ENCODE results near the gene CEBPZOS.

The CEBPZOS gene

GRCh38 chr2:37196320-37197195 is at the start of gene CEBPZOS:
CEBPZOS (plus strand) TSS chr2:37196496; CDS start chr2:37199705, 3,209 bp downstream.
- Histone ChIP-seq H3K4me1 (ENCODE audit: control insufficient read depth, insufficient read depth, low read length) (no peaks in the 10 kb centered on the region), H3K4me3 (ENCODE audit: low read depth, low read length) (peak within 1 kb of the TSS; percentile 97), H3K9me3 (ENCODE audit: control insufficient read depth, insufficient read depth, low read depth, low read length) (no peaks in the 10 kb centered on the region), H3K27ac (ENCODE audit: extremely low read depth, low read depth, low read length) (peak within 1 kb of the TSS; percentile 84), H3K36me3 (ENCODE audit: control insufficient read depth in 2 of 2, insufficient read depth in 1 of 2, low read length in 2 of 2) (peaks cover 10 to 20% of the 10 kb centered on the region in 2 experiments)
- ChIA-PET CTCF (no interaction called here), POLR2A (interaction anchor here (0.5 to 1.5 kb wide), 3 partner anchors 21 to 41 kb away, joined by 3 to 7 read pairs (median 3); partner anchors contain the start of genes CEBPZ and NDUFAF7)
- TF ChIP-seq HIC1 (tag by site-specific recombination; IDR thresholded peaks at IDR 0.05) = no peak
- no peak for TF ChIP-seq ZNF311 (tag by site-specific recombination; IDR thresholded peaks at IDR 0.05; ENCODE audit: borderline replicate concordance)
- peak; percentile 79 for TF ChIP-seq SP3 (tag by site-specific recombination; IDR thresholded peaks at IDR 0.05)
- TF ChIP-seq SP2 (tag by site-specific recombination; IDR thresholded peaks at IDR 0.05) = peak; percentile 61
- peak; percentile 98 for TF ChIP-seq SCRT2 (tag by site-specific recombination; IDR thresholded peaks at IDR 0.05)
- no peak; the same call in 1 of the 2 replicates for TF ChIP-seq ZNF600 (tag by site-specific recombination; IDR thresholded peaks at IDR 0.05)
- no peak for TF ChIP-seq GFI1B (tag by site-specific recombination; IDR thresholded peaks at IDR 0.05)
- TF ChIP-seq ZNF777 (tag by site-specific recombination; IDR thresholded peaks at IDR 0.05; ENCODE audit: borderline replicate concordance) = no peak
- no peak for TF ChIP-seq ZNF670 (tag by site-specific recombination; IDR thresholded peaks at IDR 0.05; ENCODE audit: low read depth)
- 0 out of 2 replicates have a peak, but pooled peaks have one; percentile 56 for TF ChIP-seq SP7 (tag by site-specific recombination; IDR thresholded peaks at IDR 0.05)
- TF ChIP-seq ZNF692 (tag by site-specific recombination; IDR thresholded peaks at IDR 0.05) = peak; percentile 48; the same call in 1 of the 2 replicates
- peak; percentile 71; the same call in 1 of the 2 replicates for TF ChIP-seq ZBTB11 (tag by site-specific recombination; conservative IDR thresholded peaks at IDR 0.05; ENCODE audit: low read depth)
- TF ChIP-seq BCL6B (tag by site-specific recombination; IDR thresholded peaks at IDR 0.05) = no peak
- TF ChIP-seq SETDB1 (IDR thresholded peaks at IDR 0.05; ENCODE audit: insufficient read length, low read length) = peak; percentile 65
- TF ChIP-seq PRDM6 (tag by site-specific recombination; IDR thresholded peaks at IDR 0.05) = no peak
- TF ChIP-seq ZNF629 (tag by site-specific recombination; IDR thresholded peaks at IDR 0.05) = peak; percentile 24; the same call in 1 of the 2 replicates
- peak; percentile 49; the same call in 1 of the 2 replicates for TF ChIP-seq REPIN1 (tag by site-specific recombination; IDR thresholded peaks at IDR 0.05; ENCODE audit: low read depth)
- no peak for TF ChIP-seq ZNF184 (tag by site-specific recombination; IDR thresholded peaks at IDR 0.05)
- TF ChIP-seq ZNF585B (tag by site-specific recombination; IDR thresholded peaks at IDR 0.05) = peak; percentile 31; the same call in 1 of the 2 replicates
- no peak for TF ChIP-seq ZNF354C (tag by site-specific recombination; IDR thresholded peaks at IDR 0.05; ENCODE audit: borderline replicate concordance, low read depth)
- peak; percentile 73; the same call in 1 of the 2 replicates for TF ChIP-seq ZEB2 (tag by site-specific recombination; IDR thresholded peaks at IDR 0.05)
- peak; percentile 68; the same call in 1 of the 2 replicates for TF ChIP-seq ZFP37 (tag by site-specific recombination; IDR thresholded peaks at IDR 0.05)
- peak; percentile 52; the same call in 1 of the 2 replicates for TF ChIP-seq ZBTB20 (tag by site-specific recombination; IDR thresholded peaks at IDR 0.05)
- peak; percentile 31; the same call in 1 of the 2 replicates for TF ChIP-seq ZBTB8A (tag by site-specific recombination; IDR thresholded peaks at IDR 0.05)
- TF ChIP-seq ZNF510 (tag by site-specific recombination; IDR thresholded peaks at IDR 0.05; ENCODE audit: insufficient replicate concordance) = no peak

Data from HEK293 (cell line).